ENCODE results near the gene SRC.

Gene SRC

DNA sequence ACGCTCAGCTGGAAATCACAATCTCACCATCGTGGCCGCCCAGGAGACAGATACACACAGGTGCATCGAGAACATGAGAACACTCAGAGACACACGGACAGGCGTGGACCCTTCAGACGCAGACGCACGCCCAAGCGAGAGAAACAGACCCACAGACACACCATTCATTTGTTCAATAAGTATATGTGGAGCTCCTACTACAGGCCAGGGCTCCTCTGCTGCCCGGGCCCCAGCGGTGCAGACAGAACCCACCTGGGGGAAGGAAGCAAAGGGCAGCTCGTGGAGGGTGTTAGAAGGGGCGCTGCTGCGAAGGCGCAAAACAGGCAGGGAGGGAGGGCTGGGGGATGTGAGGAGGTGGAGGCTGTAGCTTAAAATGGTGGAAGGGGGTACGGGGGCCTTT, 39.2 kb downstream of the SRC start:
- no peak for DNase-seq

DNA sequence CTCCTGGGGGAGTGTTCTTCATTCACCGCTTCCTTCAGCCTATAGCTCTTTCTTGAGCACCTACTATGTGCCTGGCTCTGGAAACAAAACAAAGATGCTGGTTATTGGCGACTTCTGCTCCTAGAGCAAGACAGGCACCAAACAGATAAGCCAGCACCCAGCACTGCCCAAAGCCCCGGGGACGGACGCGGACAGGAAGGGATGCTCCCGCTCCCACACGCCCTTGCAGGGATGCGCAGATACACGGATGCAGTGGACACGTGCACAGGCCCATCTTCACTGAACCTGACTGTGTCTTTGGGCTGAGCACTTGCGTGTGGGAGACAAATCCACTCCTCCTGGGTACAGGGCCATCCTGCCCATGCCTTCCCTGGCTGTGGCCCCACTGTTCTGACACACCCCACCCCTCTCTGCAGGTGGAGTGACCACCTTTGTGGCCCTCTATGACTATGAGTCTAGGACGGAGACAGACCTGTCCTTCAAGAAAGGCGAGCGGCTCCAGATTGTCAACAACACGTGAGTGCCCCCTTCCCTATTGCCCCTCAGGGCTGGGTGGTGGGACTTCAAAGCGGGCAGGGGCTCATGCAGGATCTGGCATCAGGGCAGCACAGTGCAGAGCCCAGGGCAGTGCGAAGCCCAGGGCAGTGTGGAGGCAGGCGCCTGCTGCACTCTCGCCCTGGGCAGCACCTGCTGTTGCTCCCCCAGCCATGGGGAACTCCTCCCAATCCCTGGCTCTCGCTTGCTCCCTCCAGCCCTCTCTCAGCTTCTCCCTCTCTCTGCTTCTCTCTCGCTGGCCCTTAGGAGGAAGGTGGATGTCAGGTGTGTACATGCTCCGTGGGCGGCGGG, 39.9 kb downstream of the SRC start:
- no peak for DNase-seq

DNA sequence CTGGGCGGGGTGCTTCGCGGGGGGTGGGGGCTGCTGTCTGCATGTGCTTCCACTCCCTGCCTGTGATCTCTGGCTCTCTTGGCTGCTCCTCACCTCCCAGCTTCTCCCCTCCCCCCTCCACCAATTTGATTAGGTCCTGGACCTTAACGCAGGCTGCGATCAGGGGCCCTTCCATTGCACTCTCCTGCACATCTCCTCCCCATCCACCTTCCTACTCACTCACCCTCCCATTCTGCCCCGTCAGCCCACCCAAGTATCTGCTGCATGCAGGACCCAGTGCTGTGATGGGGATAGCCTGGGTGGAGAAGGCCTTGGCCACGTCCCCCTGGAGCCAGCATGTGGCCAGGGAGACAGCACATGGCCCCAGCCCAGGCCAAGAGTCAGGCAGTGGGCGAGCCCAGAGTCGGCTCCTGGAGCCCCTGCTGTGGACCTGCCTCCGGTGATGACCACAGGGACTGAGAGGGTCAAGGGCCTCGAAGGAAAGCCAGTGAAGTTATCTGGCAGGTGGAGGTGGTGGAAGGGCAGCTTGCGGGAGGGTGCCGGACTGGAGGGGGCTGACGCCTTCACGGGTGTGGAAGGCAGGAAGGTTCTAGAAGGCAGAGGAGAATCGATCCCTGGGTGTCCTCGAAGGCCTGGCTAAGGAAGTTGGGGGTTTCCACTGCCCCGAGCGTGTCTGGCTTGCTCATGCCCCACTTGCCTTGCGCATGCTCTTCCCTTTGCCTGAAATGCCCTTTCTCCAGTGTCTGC, 40.7 kb downstream of the SRC start:
- no peak for DNase-seq

DNA sequence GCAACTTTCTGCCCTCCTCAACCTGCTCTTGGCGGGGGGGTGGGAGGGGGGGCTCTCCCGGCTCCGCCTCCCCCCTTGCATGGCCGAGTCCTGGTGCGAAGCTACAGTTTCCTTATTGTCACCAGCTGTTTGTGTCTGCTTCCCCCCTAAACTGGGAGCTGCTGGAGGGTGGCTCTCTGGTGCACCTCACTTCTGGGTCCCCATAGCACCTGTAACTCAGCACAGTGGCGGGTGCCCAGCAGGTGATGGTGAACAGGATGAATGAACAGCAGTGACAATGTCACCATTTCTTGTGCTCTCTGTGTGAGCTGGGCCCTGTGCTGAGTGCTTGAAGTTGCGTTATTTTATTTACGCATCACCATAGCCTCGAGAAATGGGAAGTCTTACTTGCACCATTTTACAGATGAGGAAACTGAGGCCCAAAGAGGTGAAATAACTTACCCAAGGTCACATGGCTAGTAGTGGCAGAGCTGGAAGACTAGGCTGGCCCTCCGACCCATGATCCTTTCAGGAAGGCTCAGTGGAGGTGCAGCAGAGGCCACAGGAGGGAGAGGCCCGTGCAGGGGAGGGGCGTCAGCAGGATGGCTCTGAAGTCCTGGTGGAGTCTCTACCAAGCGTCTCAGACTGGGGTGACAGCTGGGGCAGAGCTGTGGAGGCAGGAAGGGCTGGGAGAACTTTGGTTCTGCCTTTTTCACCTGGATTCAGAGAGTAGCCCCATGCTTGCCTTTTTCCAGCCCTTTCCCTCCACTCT, 41.8 kb downstream of the SRC start:
- no peak for DNase-seq

DNA sequence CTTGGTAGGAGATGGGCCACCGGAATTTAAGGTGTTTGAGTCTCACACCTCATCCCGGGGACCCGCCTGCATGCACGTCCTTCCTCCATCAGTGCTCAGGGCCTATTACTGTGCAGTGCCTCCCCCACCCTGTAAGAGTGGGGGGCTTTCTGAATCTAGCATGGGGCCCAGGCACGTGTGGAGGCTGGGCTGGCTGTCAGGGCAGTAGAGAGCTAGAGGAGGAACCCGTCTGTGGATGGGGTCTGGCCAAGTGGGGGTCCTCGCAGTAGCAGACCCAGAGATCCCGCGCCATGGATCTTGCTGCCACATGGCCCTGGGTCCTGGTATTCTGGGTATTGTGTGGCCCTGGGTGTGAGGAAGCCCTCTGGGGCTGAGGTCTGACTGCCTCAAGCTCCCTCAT, 42.9 kb downstream of the SRC start:
- no peak for DNase-seq

DNA sequence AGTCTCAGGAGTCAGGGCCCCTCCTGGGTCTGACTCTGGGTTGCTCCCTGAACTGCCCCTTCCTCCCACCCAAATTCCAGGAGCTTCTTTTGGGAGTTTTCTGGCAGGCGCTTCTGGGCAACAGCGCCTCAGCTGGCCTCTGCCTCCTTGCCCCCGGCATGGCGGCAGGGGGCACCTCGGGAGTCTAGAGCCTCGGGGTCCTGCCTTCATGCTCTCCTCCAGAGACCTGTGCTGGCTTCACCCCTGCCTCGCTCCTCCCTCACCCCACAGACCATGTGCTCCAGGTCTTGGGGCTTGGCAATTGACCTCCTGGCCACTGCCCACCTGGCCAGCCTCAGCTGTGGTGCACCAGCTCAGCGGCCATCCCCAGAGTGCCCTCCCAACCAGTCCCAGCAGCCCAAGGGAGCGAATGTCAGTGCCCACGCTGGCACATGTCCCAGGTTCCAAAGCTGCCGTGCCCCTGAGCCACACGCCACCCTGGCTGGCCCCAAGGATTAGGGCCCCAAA, 43.4 kb downstream of the SRC start:
- DNase-seq = no peak

DNA sequence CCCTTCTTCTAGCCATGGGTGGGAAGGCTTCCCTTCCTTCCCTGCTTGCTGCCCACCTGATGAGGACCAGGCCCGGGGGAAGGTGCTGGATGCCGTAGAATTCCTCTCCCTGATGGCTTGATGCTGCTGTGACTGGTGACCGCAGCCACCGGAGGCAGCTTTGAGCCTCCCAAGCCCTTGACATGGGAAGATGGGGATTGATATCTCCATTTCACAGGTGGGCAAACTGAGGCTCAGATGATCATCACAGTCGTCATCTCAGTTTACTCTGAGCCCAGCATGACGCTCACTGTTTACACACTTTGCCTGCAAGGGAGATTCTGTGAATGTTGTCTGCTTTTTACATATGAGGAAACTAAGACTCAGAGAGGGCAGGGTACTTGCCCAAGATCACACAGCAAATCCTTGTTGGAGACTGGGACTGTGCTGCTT, 43.9 kb downstream of the SRC start:
- no peak for DNase-seq

DNA sequence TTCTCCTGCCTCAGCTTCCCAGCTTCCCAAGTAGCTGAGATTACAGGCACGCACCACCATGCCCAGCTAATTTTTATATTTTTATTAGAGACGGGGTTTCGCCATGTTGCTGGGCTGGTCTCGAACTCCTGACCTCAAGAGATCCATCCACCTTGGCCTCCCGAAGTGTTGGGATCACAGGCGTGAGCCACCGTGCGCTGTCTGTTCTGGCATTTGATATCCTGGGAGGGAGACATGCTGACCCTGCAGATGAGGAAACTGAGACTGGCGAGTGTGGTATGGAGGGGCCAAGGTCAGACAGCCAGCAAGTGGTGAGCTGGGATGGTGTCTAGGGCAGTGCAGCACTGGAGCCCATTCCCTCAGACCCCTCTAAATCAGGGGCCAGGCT, 44.6 kb downstream of the SRC start:
- no peak for DNase-seq

DNA sequence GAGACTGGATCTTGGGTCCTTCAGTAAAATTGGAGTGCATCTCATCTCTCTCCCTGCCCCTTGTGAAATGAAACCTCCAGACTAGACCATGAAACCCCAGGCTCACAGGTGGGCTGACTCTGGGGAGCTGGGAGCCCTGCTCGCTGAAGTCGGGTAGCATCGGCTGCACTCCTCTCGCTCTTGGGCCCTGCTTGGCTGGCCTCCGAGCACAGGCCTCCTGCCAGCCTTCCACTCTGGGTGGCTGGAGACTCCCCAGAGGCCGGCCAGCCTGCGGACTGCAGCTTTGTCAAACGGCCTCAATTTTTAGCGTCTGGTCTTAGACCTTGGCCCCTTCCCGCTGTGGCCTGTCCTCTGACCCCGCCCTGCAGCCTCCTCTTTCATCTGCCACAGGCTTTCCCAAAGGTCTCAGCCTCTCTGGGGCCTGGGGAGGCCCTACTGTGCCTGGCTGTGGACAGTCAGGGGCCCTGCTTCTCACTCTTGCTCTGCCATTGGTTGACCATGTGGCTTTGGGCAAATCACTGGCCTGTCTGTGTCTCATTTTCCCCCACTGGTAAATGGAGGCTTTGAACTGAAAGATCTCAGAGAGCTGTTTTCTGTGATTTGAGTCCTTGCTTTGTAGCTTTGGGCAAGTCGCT, 45.1 kb downstream of the SRC start:
- no peak for DNase-seq

DNA sequence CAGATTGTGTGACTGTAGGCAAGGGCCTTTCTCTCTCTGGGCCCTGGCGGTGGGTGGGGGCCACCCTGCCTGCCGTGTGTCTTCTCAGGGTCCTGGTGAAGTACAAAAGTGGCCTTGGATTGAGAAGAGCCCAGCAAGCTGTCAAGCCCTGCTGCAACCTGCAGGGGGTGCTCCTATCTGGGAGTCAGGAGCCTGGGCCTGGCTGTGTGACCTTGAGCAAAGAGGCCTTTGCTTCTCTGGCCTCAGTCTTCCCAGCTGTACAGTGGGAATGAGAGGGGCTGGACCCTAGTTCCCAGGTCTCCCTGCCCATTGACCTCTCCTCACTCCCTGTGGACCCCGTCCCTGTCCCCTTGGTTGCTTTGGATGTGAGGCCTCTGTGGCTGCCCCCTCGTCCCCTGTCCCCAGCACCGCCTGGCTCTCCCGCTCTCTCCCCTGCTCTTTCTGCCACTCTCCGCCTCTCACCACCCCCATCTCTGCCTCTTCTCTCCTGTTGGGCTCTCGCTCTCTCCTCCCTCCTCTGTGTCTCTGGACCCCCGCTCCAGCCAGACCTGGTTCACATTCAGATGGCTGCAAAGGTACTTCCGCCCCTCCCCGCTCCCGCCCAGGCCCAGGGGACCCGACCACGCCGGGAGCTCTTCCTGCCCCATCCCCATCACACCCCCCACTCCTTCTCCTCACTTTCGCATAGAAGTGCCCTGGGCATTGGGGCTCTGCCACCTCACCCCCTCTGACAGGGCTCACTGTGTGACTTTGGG, 46.7 kb downstream of the SRC start:
- no peak for DNase-seq

DNA sequence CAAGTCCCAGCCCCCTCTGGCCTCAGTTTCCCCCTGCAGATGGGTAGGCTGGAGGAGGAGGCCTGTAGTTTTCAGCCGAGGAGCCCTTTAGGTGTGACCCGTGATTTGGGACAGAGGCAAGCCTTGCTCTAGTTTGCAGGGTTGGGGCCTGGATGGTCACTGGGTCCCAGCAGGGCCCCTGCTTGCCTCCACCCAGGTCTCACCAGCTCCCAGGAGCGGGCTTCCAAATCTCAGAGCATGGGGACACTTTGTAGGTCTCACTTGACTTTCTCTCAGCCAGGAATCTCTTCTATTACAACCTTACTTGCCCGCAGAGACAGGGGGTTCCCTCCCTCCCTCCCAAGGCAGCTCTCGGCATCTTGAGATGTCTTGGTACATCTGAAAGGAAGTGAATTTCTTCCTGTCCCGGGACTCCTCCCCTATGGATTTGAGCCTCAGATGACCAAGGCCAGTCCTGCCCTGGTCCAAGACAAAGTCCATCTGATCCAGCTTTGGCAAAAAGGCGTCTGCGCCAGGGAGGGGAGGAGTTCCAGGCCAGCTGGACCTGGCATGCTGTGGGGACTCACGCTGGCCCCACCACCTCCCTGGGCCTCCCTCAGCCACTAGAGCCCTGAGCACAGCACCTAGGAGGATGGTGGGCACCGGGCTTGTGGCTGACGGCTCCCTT, 47.4 kb downstream of the SRC start:
- no peak for DNase-seq

DNA sequence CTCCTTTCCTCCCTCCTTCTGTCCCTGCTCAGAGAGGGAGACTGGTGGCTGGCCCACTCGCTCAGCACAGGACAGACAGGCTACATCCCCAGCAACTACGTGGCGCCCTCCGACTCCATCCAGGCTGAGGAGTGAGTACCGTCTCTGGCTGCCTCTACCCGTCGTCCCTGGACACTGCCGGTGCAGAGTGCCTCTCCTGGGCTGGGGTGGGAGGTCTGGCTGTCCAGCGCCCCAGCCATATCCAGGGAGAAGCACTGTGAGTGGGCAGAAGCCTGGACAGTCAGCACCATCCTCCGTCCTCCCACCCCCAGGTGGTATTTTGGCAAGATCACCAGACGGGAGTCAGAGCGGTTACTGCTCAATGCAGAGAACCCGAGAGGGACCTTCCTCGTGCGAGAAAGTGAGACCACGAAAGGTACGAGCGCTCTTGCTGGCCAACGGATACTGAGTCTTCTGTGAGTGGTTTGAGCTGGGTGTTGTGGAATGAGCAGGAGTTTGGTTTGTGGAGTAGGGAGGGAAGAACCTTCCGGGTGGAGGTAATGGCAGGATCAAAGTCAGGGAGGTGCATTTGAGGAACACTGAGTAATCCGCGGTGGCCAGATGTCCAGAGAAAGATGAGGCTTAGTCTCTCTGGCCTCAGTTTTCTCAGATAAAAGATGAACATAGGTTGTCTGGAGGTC, 48.1 kb downstream of the SRC start:
- no peak for DNase-seq

DNA sequence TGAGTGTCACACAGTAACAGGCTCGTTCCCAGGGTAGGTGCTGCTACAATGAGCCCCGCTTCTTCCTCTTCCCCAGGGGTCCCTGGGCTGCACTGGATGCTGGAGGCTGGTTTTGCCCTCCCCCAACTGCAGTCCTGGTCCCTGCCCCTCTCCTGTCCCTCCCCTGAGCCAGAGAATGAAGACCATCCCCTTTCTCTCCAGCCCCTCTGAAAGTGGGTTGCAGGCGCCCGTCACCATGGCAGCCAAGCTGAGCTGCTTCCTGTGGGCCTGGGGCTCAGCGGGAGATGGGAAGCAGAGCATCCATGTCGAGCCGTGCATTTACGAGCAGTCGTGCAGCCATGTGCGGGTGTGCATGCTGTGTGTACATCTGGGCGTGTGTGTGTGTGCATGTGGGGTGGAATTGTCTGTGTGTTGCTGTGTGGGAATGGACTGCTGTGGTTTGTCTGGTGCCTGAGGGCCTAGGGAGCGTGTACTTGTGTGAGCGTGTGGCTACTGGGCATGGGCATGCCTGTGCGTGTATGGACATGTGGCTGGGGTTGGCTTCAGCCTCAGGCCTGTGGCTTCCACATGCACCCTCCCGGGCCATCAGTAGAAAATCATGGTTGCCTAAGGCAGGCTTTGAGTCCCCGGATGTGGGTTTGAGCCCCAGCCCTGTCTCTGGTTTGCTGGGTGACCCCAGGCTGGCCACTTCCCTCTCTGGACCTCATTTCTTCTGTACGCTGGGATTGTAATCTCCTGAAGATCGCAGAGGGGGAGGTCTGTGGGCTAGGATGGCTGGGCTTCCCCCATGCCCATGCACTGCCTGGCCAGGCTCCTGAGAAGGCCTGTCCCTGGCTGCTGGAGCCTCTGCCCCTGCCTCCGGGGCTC, 48.8 kb downstream of the SRC start:
- DNase-seq = no peak

DNA sequence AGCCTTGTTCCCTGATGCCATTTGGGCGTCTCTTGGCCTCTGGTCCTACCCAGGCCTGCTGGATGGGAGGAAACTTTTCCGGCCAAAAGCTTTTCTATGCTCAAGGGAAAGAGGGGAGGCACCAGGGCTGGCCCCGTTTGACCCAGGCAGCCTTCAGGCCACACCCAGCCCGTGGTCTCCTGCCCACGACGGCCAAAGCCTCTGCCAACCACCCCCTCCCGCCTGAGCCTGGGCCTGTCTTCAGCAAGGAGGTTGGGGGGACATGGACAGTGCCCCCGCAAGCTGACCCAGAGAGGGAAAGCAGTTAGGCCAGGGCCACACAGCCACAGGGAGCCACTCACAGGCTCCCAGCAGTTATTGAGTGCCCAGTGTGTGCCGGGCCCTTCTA, 49.5 kb downstream of the SRC start:
- DNase-seq = no peak

DNA sequence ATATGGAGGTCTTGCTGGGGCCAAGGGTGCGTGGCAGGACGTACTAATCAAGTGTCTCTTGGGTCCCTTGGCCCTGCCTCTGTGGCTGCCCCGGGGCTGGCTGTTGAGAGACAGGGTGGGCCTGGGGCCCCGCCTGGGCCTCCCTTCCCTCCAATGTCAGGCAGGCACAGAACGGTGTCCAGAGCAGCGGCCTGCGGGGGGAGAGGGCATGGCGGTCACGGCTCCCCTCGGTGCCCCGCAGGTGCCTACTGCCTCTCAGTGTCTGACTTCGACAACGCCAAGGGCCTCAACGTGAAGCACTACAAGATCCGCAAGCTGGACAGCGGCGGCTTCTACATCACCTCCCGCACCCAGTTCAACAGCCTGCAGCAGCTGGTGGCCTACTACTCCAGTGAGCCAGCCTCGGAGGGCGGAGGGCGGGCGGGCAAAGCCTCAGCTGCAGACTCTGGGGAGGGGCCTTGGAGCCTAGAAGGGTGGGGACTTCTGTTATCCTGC, 50.0 kb downstream of the SRC start:
- no peak for DNase-seq

DNA sequence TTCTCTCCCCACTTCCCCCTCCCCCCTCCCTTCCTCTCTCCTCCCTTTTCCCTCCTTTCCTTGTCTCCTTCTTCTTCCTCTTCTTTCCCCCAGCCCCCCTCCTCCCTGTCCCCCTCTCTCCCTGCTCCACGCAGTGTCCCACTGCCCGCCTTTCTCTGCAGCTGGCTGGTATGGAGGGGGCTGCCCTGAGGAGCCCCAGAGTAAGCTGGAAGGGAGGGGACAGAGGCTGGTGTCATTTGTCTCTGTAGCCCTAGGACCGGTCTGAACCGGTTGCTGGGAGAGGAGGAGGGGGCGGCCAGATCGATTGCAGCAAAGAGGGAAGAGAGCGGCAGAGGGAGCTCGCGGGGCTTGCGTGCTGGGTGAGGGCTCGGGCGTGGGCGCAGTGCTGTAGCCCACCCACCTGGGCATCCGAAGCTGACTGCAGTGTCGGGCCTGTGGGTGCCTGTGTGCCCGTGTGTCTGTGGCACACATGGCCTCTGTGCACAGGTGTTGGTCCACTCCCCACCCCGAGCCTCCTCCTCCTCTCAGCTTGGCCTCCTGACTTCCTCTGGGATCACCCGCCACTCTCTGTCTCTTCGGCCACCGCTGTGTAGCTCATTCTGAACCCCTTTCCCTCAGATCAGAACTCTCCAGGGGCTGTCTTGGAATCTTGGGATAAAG, 50.6 kb downstream of the SRC start:
- DNase-seq = no peak

DNA sequence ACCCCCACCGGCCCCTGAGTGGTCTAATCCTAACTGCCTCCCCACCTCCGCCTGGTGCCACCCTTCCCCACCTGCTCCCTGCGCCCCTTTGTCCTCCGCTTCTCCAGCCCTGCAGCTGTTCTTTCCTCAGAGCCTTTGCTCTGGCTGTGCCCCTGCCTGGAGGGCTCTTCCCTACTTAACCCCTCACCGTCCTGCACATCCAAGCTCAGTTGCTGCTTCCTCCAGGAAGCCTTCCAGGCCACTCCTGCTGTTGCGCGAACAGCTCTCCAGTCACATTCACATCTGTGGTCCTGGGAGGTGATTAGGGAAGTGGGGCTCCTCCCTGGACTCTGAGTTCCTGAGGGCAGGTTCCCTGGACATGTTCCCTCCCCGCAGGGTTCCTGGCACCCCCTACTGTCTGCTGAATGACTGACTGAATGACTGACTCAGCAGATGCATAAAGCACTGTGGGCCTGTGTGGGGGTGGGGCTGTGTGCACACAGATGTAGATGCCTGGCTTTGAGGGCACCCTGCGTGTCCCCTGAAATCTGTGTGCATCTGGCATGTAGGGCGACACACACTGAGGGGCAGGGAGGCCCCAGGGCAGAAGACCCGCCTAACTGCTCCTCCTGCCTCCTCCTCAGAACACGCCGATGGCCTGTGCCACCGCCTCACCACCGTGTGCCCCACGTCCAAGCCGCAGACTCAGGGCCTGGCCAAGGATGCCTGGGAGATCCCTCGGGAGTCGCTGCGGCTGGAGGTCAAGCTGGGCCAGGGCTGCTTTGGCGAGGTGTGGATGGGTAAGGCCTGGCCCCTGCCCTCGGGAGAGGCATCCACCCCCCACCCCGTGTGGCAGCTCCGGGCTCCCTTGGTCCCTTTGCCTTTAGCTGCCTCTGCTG, 51.4 kb downstream of the SRC start:
- DNase-seq = no peak

All from NCI-H146 (cell line).